Mucosa of descending colon (tissue), 3 donors: Measurements from ENCODE around the gene DSTN. TPM values are rescaled to one million over a fixed set of nuclear protein-coding genes. Genes with fewer than 3 reads are reported as not detected.

Source experiments
- ATAC-seq: fragments of 200-7000 bp; cut with Tn5 transposase; one replicate; pipeline ENCODE4 v1.9.1; 2020; ENCODE audit warnings: mild to moderate bottlenecking, moderate library complexity
- DNase-seq, 3 donors: peaks; one replicate each; pipeline ENCODE4 v3.0.0-alpha.2; 2020
- H3K36me3 ChIP-seq: fragments of 200-600 bp; one replicate; pipeline ENCODE4 v1.8.0; 2021; ENCODE audit warnings: low read depth, mild to moderate bottlenecking
- H3K4me1 ChIP-seq: fragments of 200-600 bp; one replicate; pipeline ENCODE4 v1.8.0; 2021; ENCODE audit warnings: low read depth, mild to moderate bottlenecking
- H3K4me3 ChIP-seq: fragments of 200-600 bp; one replicate; pipeline ENCODE4 v1.8.0; 2021; ENCODE audit warnings: mild to moderate bottlenecking
- H3K9me3 ChIP-seq: fragments of 200-600 bp; one replicate; pipeline ENCODE4 v1.8.0; 2021; ENCODE audit warnings: mild to moderate bottlenecking
- CTCF ChIP-seq: fragments of 200-600 bp; IDR thresholded peaks from one replicate; pipeline ENCODE4 v1.8.0; 2022; ENCODE audit warnings: antibody characterized with exemption, mild to moderate bottlenecking
- intact Hi-C, 2 donors: fragments of 100-400 bp; cut with DNase I in 1 of 2; cut with micrococcal nuclease in 1 of 2; formaldehyde crosslinking; loops; one replicate each; pipeline versions ENCODE4 v1.11.0 to v1.11.1; 2022; cut with DNase I, micrococcal nuclease
- total RNA-seq, 3 donors: library from RNA; stranded (reverse); fragmentation: NEBNext Ultra II Directional in 2 of 3; extraction: Animal tissue kit (Norgen Biotek cat#: 25700) in 2 of 3; gene quantifications; one replicate each; pipeline versions ENCODE4 v1.2.1 to v1.2.4, GENCODE V29; 2021 to 2023
- donor health status: DM: no; HTN: no; CAD: no; lungs with moderate emphysema.
- donor health status: DM: no; HTN: no; CAD: no.
- donor health status: DM: no; HTN: yes; CAD: no.

DSTN gene
- total RNA-seq, 3 donors from 2014 or later = 261 to 946 (median 284) TPM

- intact Hi-C loops = no loop called here
- Histone ChIP-seq H3K9me3 (no peaks in the 10 kb centered on the region), H3K4me1 (no peaks in the 10 kb centered on the region), H3K4me3 (no peak overlapping the region), H3K36me3 (peaks cover 21% of the 10 kb centered on the region)
- DNase-seq (no peak), ATAC-seq (no peak)
- no peak for TF ChIP-seq CTCF
Measured at GRCh38 chr20:17637985-17638640, 68.2 kb downstream of the DSTN start.

GRCh38 chr20:17638835-17639407 is 69.0 kb downstream of the DSTN start:
- H3K4me1 ChIP-seq = peaks cover 2% of the 10 kb centered on the region
- no peak for DNase-seq
- H3K36me3 ChIP-seq = peaks cover 18% of the 10 kb centered on the region
- TF ChIP-seq CTCF = no peak
- no peak for ATAC-seq
- H3K4me3 ChIP-seq = no peak overlapping the region
- no peaks in the 10 kb centered on the region for H3K9me3 ChIP-seq
- intact Hi-C loops = no loop called here

GRCh38 chr20:17640146-17640874 is 70.4 kb downstream of the DSTN start:
- no peak for DNase-seq
- intact Hi-C loops = no loop called here

GRCh38 chr20:17640875-17641378 is 71.1 kb downstream of the DSTN start:
- H3K4me1 ChIP-seq = peaks cover 21% of the 10 kb centered on the region

More at GRCh38 chr20:17640146-17640874, 70.4 kb downstream of the DSTN start:
- no peak for TF ChIP-seq CTCF
- Histone ChIP-seq H3K9me3 (no peaks in the 10 kb centered on the region), H3K36me3 (peaks cover 18% of the 10 kb centered on the region), H3K4me1 (peaks cover 15% of the 10 kb centered on the region), H3K4me3 (no peak overlapping the region)
- no peak for ATAC-seq

GRCh38 chr20:17641520-17641964 is 71.7 kb downstream of the DSTN start:
- no peak for TF ChIP-seq CTCF
- no peak for DNase-seq
- no peak overlapping the region for H3K4me3 ChIP-seq
- ATAC-seq = no peak
- peaks cover 23% of the 10 kb centered on the region for H3K4me1 ChIP-seq
- no peaks in the 10 kb centered on the region for H3K9me3 ChIP-seq
- intact Hi-C loops = no loop called here
- H3K36me3 ChIP-seq = peaks cover 13% of the 10 kb centered on the region

More at GRCh38 chr20:17640875-17641378, 71.1 kb downstream of the DSTN start:
- peaks cover 15% of the 10 kb centered on the region for H3K36me3 ChIP-seq
- ATAC-seq = no peak
- DNase-seq = no peak
- TF ChIP-seq CTCF = no peak
- no peaks in the 10 kb centered on the region for H3K9me3 ChIP-seq
- no peak overlapping the region for H3K4me3 ChIP-seq
- intact Hi-C loops = no loop called here
